NCI-H128 (cell line): Measurements from ENCODE around the gene DHPS.
A peak's percentile ranks its signal among the peaks of the same experiment; 100 is the strongest.
"Not testable (repeated sequence)": the region's sequence is repeated elsewhere in the genome, so short reads cannot be mapped to it uniquely, and the experiment has no call there.

Experiments
- DNase-seq: peaks from one replicate; lab custom pipeline; 2025; ENCODE audit not compliant: unreplicated experiment; lab: John Stamatoyannopoulos, UW

DHPS gene

DNA sequence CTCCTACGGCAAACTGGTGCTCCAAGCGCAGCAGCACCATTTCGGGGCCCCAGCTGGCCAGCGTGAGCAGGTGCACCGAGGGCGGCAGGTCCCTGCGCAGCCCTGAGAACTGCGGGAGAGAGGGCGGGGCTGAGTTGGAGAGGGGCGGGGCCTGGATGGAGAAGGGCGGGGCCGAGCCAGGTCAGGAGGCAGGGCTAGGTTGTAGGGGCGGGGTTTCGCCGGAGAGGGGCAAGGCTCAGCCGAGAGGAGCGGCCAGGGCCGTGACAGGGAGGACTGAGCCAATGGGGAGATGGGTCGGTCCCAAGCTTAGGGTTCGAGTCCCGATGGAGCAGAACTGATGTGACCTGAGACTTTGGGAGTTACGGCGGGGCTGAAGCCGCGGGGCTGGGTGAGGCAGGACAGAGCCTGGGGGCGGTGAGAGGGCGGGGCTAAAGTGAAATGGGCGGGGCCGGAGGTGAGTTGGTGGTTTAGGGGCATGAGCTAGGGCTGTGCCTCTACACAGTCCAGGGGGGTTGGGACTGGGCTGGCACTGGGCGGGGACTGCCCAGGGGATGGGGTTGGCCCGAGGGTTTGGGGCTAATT lies 34.1 kb downstream of the DHPS start:
- no peak for DNase-seq

DNA sequence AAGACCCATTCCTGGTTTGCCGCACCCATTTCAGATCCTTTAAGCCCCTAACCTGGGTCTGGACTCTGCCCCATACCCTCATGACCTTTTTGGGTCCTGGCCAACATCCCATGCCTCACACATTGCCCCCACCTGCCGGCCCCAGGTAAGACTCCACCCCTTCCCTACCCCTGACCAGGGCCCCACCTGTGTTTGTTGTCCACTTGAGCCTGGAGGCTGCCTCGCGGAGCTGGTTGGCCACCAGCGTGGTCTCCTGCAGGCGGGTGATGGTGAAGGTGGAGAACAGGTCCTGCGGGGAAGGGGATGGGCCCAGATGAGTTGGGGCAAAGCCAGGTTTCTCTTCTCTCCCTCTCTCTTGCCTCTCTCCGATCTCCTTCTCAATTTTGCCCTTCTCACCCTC lies 34.6 kb downstream of the DHPS start:
- no peak for DNase-seq

DNA sequence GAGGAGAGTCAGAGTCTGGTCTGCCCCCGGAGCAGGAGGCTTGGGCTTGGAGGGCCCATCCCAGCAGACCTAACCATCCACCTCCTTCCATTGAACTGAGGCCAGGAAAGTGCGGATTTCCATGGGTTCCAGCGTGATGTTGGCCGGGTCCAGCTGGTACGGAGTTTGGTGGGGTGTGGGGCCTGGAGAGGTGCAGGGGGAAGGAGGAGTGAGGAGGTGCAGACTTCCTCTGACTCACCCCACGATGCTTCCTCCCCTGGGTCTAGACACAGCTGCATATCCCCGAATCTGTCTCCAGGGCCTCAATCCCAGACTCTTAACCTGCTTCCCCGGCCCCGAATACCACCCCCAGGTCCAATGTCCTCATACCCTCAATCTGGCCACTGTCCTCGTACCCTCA lies 35.1 kb downstream of the DHPS start:
- DNase-seq = no peak

DNA sequence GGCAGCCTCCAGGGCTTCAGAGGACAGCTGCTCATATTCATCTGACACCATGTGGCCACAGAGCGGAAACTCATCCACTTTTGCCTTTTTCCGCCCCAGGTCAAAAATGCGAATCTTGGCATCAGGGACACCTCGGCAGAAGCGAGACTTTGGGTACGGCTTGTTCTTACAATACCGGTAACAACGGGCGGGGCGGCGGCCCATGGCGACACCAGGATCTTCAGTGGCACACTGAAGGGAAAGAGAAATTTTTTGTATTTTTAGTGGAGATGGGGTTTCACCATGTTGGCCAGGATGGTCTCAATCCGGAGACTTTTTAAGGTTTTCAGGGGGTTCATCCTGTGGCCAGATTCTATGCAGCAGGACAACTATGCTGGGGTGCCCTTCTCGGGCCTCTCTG lies 38.0 kb downstream of the DHPS start:
- not testable (repeated sequence) for DNase-seq

DNA sequence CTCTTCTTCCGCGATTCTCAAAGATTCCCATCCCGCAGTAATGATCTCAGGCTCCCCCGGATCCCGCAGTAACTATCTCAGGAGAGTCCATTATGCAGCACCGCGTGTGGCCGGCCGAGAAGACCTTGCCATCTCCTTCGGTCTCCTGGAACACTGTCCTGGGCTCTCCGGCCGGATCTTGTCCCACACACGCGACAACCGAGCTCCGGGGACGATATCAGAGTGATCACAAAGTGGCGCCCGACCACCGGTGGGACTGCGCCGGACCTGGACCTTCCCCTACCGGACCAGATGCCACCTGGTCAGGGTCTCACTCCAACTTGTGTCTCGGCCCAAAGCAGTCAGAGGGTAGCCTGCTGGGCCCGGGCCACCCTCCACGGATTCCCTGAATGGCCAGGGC lies 39.2 kb downstream of the DHPS start:
- no peak for DNase-seq

DNA sequence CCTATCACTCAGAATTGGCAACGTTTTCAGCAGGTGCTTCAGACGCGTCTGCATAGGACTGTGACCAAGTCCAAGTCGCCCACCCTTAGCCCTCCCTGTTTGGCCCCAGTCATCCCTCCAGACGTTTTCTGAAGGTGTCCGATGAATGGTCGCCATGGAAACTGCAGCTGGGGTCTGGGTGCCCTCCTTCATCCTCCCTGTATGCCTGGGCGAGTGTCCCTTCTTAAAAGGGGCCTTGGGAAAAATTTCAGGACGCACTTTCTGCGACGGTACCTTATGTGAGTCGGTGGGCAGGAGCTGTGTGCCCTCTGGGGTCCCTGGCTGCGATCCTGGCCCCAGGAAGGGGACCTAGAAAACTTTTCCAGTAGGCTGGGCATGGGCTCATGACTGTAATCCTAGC lies 40.2 kb downstream of the DHPS start:
- no peak for DNase-seq

DNA sequence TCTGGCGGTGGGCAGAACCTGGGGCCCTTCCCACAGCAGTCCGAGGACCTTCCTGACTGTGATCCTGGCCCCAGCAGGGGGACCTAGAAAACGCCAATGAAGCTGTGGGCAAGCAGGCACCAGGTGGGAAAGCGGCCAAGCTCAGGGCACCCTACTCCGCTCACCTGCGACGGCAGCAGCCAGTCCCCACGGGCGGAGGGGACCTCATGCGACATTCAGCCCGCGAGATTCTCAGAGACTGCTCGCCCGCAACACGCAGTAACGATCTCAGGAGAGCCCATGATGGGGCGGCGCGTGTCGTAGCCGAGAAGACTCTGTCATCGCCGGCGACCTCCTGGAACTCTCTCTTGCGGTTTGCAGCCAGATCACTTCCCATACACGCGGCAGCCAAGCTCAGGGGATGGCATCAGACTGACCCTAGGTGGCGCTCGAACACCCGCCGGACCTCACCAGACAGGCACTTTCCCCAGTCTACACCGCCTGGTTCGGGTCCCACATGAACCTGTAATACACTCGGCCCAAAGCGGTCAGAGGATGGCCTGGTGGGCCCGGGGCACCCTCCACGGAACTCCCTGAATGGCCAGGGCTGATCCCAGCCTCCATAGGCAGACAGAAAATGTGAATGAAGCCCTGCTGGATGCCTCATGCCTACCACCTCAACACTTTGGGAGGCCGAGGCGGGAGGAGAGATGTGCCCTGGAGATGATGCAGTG lies 41.6 kb downstream of the DHPS start:
- peak; percentile 76 for DNase-seq

DNA sequence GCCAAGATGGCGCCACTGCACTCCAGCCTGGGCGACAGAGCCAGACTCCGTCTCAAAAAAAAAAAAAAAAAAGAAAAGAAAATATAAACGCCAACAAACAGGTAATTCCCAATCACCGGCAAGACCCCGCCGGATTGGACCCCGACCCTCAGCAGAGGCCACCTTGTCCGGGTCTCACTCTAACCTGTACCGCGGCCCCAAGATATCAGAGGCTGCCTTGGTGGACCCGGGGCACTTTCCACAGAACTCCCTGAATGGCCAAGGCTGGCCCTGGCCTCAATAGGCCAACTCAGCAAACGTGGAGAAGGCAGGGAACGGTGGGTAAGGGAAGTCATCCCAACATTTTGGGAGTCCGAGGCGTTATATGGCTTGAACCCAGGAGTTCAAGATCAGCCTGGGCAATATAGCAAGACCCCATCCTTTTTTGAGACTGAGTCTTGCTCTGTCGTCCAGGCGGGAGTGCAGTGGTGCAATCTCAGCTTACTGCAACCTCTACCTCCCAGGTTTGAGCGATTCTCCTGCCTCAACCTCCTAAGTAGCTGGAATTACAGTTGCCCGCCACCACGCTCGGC lies 43.0 kb downstream of the DHPS start:
- DNase-seq = no peak

DNA sequence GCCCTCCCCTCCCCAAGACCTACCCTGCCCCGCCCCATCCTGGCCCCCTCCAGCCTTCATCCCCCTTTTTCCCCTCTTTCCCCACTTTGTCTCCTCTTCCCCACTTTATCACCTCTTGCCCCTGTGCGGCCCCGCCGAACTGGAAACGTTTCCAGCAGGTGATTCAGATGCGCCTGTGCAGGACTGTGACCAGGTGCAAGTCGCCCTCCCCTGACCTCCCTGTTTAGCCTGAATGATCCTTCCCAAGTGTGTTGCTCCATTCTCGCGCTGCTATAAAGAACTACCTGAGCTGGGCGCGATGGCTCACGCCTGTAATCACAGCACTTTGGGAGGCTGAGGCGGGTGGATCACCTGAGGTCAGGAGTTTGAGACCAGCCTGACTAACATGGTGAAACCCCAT lies 45.0 kb downstream of the DHPS start:
- no peak for DNase-seq

DNA sequence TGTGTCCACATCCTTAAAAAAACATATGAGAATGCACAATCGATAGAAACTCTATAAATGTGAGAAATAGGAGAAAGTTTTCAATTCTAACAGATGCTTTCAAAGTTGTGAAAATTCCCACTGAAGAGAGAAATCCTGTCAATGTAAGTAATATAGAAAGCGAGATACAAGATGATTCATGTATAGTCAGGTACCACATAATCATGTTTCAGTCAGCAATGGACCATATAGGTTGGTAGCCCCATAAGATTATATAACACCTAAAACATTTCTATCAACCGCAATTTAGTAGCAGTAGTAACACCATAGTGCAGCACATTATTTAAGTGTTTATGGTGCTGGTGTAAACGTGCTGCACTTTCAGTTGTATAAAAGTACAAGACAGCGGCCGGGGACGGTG lies 52.5 kb downstream of the DHPS start:
- DNase-seq = no peak

DNA sequence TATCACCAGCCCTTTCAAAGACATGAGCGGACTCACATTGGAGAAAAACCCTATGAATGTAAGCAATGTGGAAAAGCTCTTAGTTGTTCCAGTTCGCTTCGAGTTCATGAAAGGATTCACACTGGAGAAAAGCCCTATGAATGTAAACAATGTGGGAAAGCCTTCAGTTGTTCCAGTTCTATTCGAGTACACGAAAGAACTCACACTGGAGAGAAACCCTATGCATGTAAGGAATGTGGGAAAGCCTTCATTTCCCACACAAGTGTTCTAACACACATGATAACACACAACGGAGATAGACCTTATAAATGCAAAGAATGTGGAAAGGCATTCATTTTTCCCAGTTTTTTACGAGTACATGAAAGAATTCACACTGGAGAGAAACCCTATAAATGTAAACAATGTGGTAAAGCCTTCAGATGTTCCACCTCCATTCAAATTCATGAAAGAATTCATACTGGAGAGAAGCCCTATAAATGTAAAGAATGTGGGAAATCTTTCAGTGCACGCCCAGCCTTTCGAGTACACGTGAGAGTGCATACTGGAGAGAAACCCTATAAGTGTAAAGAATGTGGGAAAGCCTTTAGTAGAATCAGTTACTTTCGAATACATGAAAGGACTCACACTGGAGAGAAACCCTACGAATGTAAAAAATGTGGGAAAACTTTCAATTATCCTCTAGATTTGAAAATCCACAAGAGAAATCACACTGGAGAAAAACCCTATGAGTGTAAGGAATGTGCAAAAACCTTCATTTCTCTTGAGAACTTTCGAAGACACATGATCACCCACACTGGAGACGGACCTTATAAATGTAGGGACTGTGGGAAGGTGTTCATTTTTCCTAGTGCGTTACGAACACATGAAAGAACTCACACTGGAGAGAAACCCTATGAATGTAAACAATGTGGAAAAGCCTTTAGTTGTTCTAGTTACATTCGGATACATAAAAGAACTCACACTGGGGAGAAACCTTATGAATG lies 53.3 kb downstream of the DHPS start:
- no peak for DNase-seq

DNA sequence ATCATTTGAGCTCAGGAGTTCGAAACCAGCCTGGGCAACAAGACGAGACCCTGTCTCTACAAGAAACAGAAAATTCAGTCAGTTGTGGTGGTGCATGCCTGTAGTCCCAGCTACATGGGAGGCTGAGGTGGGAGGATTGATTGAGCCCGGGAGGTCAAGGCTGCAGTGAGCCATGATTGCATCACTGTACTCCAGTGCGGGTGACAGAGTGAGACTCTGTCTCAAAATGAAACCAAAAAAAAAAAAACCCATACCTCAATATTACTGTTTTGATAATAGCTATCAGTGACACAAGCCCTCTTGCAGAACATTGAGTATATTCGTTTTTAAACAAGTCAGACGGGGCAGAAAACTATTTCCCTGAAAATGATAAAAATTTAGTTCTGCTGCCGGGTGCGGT lies 54.7 kb downstream of the DHPS start:
- DNase-seq = no peak
